Measurements from ENCODE around the gene FBXO21. TPM values are rescaled to one million over a fixed set of nuclear protein-coding genes. Genes with fewer than 3 reads are reported as not detected.

The FBXO21 gene
- total and polyA plus RNA-seq, 2 of the 4 experiments (the other 2 are of a cell fraction) = 43.6 to 56.6 TPM

GRCh38 chr12:117190210-117190781 is at the start of gene FBXO21 (continued):
- TF ChIP-seq ELK1 (IDR thresholded peaks at IDR 0.05; ENCODE audit: borderline replicate concordance, low read depth, low read length) = no peak

GRCh38 chr12:117236456-117237001 is 46.3 kb upstream of the FBXO21 start:
- H3K9ac ChIP-seq (ENCODE audit: low read depth, low read length) = no peak overlapping the region
- no peak overlapping the region for H3K14ac ChIP-seq (replicated peaks; ENCODE audit: low read depth, low read length)
- no peak overlapping the region for H2BK15ac ChIP-seq (ENCODE audit: low read depth, low read length)
- H2AK5ac ChIP-seq (ENCODE audit: low read depth, low read length) = no peak overlapping the region
- H2BK5ac ChIP-seq (ENCODE audit: low read depth, low read length, poor library complexity, severe bottlenecking) = no peak overlapping the region
- H4K20me1 ChIP-seq (ENCODE audit: insufficient read depth, low read length) = no peaks in the 10 kb centered on the region
- H3K27ac ChIP-seq (ENCODE audit: insufficient read depth, low read length) = no peak overlapping the region
- H3K56ac ChIP-seq (ENCODE audit: extremely low read depth, insufficient read depth, low read length) = no peak overlapping the region
- H3K9me1 ChIP-seq (ENCODE audit: insufficient read depth, low read length) = no peaks in the 10 kb centered on the region
- peaks cover 2% of the 10 kb centered on the region; the same call in 1 of the 2 replicates for H3K9me3 ChIP-seq (ENCODE audit: control insufficient read depth, insufficient read depth, low read length)
- H4K91ac ChIP-seq (ENCODE audit: insufficient read depth, low read depth, low read length) = no peak overlapping the region
- no peaks in the 10 kb centered on the region for H3K27me3 ChIP-seq (ENCODE audit: control insufficient read depth, insufficient read depth, low read length)
- ChIA-PET POLR2A (ENCODE audit: unreplicated experiment) (no interaction called here), CTCF (interaction anchor here (1.0 to 1.1 kb wide), 2 partner anchors 40 to 613 kb away, joined by 4 read pairs; no protein-coding TSS in a partner anchor)
- dilution Hi-C loops (cut with HindIII; ENCODE audit: low sequenced_read_pairs, unreplicated experiment) (no loop called here), in situ Hi-C loops (cut with MboI; ENCODE audit: low sequenced_read_pairs) (no loop called here), intact Hi-C loops (cut with micrococcal nuclease) (loop anchor here (1.0 kb wide), 1 partner anchor 601 kb away; no protein-coding TSS in a partner anchor)
- H3K4me2 ChIP-seq (ENCODE audit: low read depth, low read length) = no peak overlapping the region
- 0% methylated on average over 1 of the region's 13 CpGs; no CpG with 5 or more reads in 1 of the 2 experiments for WGBS, 2 experiments (ENCODE audit: extremely low coverage in 2 of 2, insufficient read length in 1 of 2)
- BruUV-seq (replicated peaks) = no TSS peak
- ATAC-seq (ENCODE audit: low read depth) (no peak; the same call in 1 of the 2 replicates), DNase-seq (peak; percentile 17)
- H4K8ac ChIP-seq (ENCODE audit: low read depth in 2 of 2, low read length in 2 of 2) = no peak overlapping the region
- no peaks in the 10 kb centered on the region for H3K79me1 ChIP-seq (ENCODE audit: low read depth in 1 of 2, low read length in 2 of 2)
- H3K18ac ChIP-seq (ENCODE audit: low read depth, low read length) = no peak overlapping the region
- TF ChIP-seq CHD1 (IDR thresholded peaks at IDR 0.05; ENCODE audit: low read depth, low read length) = no peak
- TF ChIP-seq SMC3 (IDR thresholded peaks at IDR 0.05; ENCODE audit: low read depth, low read length) = peak; percentile 36; the same call in 1 of the 2 replicates
- peak; percentile 27; the same call in 1 of the 2 replicates for TF ChIP-seq RAD21 (IDR thresholded peaks at IDR 0.05; ENCODE audit: low read length)
- peak; percentile 49 for TF ChIP-seq CTCF (conservative IDR thresholded peaks at IDR 0.05; ENCODE audit: low read depth, low read length)
- no peaks in the 10 kb centered on the region for H3K36me3 ChIP-seq (ENCODE audit: control insufficient read depth, insufficient read depth, low read length)
- H3K4me3 ChIP-seq (ENCODE audit: insufficient read depth, low read depth, low read length) = no peak overlapping the region
- no peak overlapping the region for H2BK20ac ChIP-seq (ENCODE audit: low read depth, low read length)
- no peak overlapping the region for H3K4ac ChIP-seq (ENCODE audit: low read depth, low read length)
- H3K23ac ChIP-seq (ENCODE audit: low read depth, low read length) = no peak overlapping the region
- H2AFZ ChIP-seq (replicated peaks; ENCODE audit: low read length, poor library complexity) = no peak overlapping the region
- H3K4me1 ChIP-seq (ENCODE audit: control insufficient read depth, insufficient read depth, low read length) = no peaks in the 10 kb centered on the region
- no peak overlapping the region for H2BK120ac ChIP-seq (ENCODE audit: low read depth, low read length)
- no peak overlapping the region for H4K5ac ChIP-seq (ENCODE audit: low read depth, low read length)
- H2AK9ac ChIP-seq (replicated peaks; ENCODE audit: low read depth, low read length, poor library complexity) = no peak overlapping the region
